Neutrophil (primary cell): Measurements from ENCODE around the gene RIOK2.
"Not testable (repeated sequence)": the region's sequence is repeated elsewhere in the genome, so short reads cannot be mapped to it uniquely, and the experiment has no call there.

ENCODE experiments used
- H3K27ac ChIP-seq: fragments of 200-600 bp; sonication (generic); 2 replicates; pipeline ENCODE4 v1.5.1; 2016; ENCODE audit warnings: mild to moderate bottlenecking, moderate library complexity
- H3K27me3 ChIP-seq: fragments of 200-600 bp; sonication (generic); 2 replicates; pipeline ENCODE4 v1.6.0; 2016; ENCODE audit warnings: mild to moderate bottlenecking
- H3K36me3 ChIP-seq: fragments of 200-600 bp; sonication (generic); 2 replicates; pipeline ENCODE4 v1.5.1; 2017
- H3K4me1 ChIP-seq, 2 experiments: fragments of 200-600 bp in 1 of 2; sonication (generic) in 1 of 2; 1 replicate in 1 of 2; 2 replicates in 1 of 2; pipeline versions ENCODE4 v1.5.1 to v1.6.1; 2013 to 2016; ENCODE audit warnings: low read depth in 1 of 2, low read length in 1 of 2, mild to moderate bottlenecking in 1 of 2, moderate library complexity in 1 of 2; ENCODE audit not compliant: control insufficient read depth in 1 of 2, insufficient read depth in 1 of 2
- H3K4me3 ChIP-seq, 2 experiments: fragments of 200-600 bp in 1 of 2; sonication (generic) in 1 of 2; 1 replicate in 1 of 2; 2 replicates in 1 of 2; pipeline ENCODE4 v1.5.1; 2013 to 2016; ENCODE audit warnings: low read depth in 1 of 2, low read length in 1 of 2, mild to moderate bottlenecking in 1 of 2, moderate library complexity in 1 of 2
- H3K9me3 ChIP-seq: fragments of 200-600 bp; sonication (generic); 2 replicates; pipeline ENCODE4 v1.5.1; 2016
- CTCF ChIP-seq: fragments of 200-600 bp; sonication (generic); IDR thresholded peaks from 2 replicates; pipeline ENCODE4 v1.5.1; 2016; ENCODE audit warnings: antibody characterized with exemption

The RIOK2 gene

GRCh38 chr5:97194366-97194765, 11.3 kb upstream of the RIOK2 start:
- Histone ChIP-seq H3K9me3 (no peaks in the 10 kb centered on the region), H3K4me1 (peaks cover 9 to 19% of the 10 kb centered on the region in 2 experiments), H3K4me3 (no peak overlapping the region), H3K36me3 (no peaks in the 10 kb centered on the region), H3K27me3 (no peaks in the 10 kb centered on the region), H3K27ac (peak overlapping the region; percentile 79)
- no peak for TF ChIP-seq CTCF

- Histone ChIP-seq H3K4me3 (no peak overlapping the region), H3K27ac (peak overlapping the region; percentile 79), H3K9me3 (no peaks in the 10 kb centered on the region), H3K27me3 (no peaks in the 10 kb centered on the region), H3K36me3 (no peaks in the 10 kb centered on the region), H3K4me1 (peaks cover 9 to 19% of the 10 kb centered on the region in 2 experiments)
- no peak for TF ChIP-seq CTCF
Measured at GRCh38 chr5:97193355-97193688, 10.3 kb upstream of the RIOK2 start.

GRCh38 chr5:97192580-97193354, 9.7 kb upstream of the RIOK2 start:
- Histone ChIP-seq H3K27ac (peak overlapping the region; percentile 79), H3K9me3 (no peaks in the 10 kb centered on the region), H3K4me3 (no peak overlapping the region), H3K27me3 (no peaks in the 10 kb centered on the region), H3K4me1 (peaks cover 9 to 19% of the 10 kb centered on the region in 2 experiments), H3K36me3 (no peaks in the 10 kb centered on the region)
- no peak for TF ChIP-seq CTCF

- no peak for TF ChIP-seq CTCF
- Histone ChIP-seq H3K9me3 (no peaks in the 10 kb centered on the region), H3K36me3 (no peaks in the 10 kb centered on the region), H3K4me1 (peaks cover 9 to 19% of the 10 kb centered on the region in 2 experiments), H3K27ac (no peak overlapping the region), H3K4me3 (no peak overlapping the region), H3K27me3 (no peaks in the 10 kb centered on the region)
Measured at GRCh38 chr5:97191893-97192292, 8.8 kb upstream of the RIOK2 start.

- not testable (repeated sequence) for H3K4me3 ChIP-seq, H3K27me3 ChIP-seq, H3K9me3 ChIP-seq, H3K36me3 ChIP-seq, H3K27ac ChIP-seq
- peaks cover 7 to 14% of the 10 kb centered on the region in 2 experiments for H3K4me1 ChIP-seq
Measured at GRCh38 chr5:97189523-97189922, 6.5 kb upstream of the RIOK2 start.

- no peaks in the 10 kb centered on the region for H3K27me3 ChIP-seq
- peak overlapping the region; percentile 88 for H3K27ac ChIP-seq
- peaks cover 2% of the 10 kb centered on the region for H3K36me3 ChIP-seq
- peak overlapping the region; percentile 74 to 91 for H3K4me3 ChIP-seq
- H3K9me3 ChIP-seq = no peaks in the 10 kb centered on the region
- TF ChIP-seq CTCF = no peak
- H3K4me1 ChIP-seq = peaks cover 16 to 21% of the 10 kb centered on the region in 2 experiments
Measured at GRCh38 chr5:97183930-97184213, 825 bp upstream of the RIOK2 start.
